ENCODE results near the gene TENM4. TPM values are rescaled to one million over a fixed set of nuclear protein-coding genes. Genes with fewer than 3 reads are reported as not detected.

Gene TENM4
- total RNA-seq, 1 experiment from 2014 or later = 25.0 TPM

DNA sequence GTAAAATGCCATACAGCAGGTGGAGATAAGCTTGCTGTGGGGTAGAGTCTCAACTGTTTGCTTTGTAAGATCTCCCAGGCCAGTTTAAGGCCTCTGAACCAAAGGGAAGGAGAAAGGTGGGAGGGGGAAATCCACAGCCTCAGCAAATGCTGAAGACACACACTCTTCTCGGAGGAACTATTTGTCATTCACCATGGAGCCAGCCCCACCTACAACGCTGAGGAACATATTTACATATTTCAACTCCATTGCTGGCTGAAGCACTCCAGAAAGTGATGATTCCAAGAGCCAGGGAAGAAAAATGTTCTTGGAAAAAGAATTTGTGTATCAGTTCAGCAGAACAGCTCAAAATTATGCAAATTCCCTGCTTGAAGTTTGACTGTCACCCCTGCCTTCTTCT lies 6.5 kb downstream of the TENM4 start:
- no peaks in the 10 kb centered on the region for H3K9me3 Mint-ChIP-seq
- peaks cover 63% of the 10 kb centered on the region for H3K4me1 Mint-ChIP-seq
- peaks cover 84% of the 10 kb centered on the region for H3K27me3 Mint-ChIP-seq (ENCODE audit: low read depth)
- no peak overlapping the region for H3K27ac Mint-ChIP-seq
- no peak for TF ChIP-seq ZNF317 (CRISPR knock-in tag; IDR thresholded peaks at IDR 0.05; ENCODE audit: borderline replicate concordance, low read depth)
- TF ChIP-seq, protein P1, sequence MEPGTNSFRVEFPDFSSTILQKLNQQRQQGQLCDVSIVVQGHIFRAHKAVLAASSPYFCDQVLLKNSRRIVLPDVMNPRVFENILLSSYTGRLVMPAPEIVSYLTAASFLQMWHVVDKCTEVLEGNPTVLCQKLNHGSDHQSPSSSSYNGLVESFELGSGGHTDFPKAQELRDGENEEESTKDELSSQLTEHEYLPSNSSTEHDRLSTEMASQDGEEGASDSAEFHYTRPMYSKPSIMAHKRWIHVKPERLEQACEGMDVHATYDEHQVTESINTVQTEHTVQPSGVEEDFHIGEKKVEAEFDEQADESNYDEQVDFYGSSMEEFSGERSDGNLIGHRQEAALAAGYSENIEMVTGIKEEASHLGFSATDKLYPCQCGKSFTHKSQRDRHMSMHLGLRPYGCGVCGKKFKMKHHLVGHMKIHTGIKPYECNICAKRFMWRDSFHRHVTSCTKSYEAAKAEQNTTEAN (CRISPR knock-in tag; IDR thresholded peaks at IDR 0.05) = no peak
- ChIA-PET POLR2A (no interaction called here), CTCF (interaction anchor here (3.9 kb wide), 1 partner anchor 34 kb away, joined by 26 read pairs; no protein-coding TSS in a partner anchor)
- no peaks in the 10 kb centered on the region for H3K36me3 Mint-ChIP-seq
- no peak for DNase-seq (ENCODE audit: low spot score)
- no peak overlapping the region for H3K4me3 Mint-ChIP-seq
- no peak for ATAC-seq

DNA sequence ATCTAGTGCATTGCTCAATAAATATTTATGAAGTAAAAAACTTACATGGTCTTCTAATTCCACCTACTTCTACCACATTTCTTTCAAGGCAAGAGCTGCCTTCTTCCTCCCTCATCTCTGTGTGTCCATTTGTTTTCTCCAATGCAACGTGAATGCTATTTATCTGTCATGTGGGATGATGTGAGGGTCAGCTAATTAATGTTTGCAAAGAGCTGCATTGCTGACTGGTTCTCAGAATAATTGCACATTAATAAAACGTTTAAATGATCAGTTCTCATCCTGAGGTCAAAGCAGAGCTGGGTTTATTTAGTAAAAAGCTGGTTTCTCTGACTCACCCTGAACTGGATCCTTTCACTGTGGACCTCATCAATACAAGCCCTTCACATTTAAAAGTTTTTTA lies 8.7 kb downstream of the TENM4 start:
- DNase-seq (ENCODE audit: low spot score) (no peak), ATAC-seq (no peak)
- Mint-ChIP-seq H3K4me1 (peaks cover 74% of the 10 kb centered on the region), H3K27ac (no peak overlapping the region), H3K4me3 (no peak overlapping the region), H3K36me3 (no peaks in the 10 kb centered on the region), H3K27me3 (ENCODE audit: low read depth) (peaks cover 69% of the 10 kb centered on the region), H3K9me3 (no peaks in the 10 kb centered on the region)
- TF ChIP-seq, protein P2, sequence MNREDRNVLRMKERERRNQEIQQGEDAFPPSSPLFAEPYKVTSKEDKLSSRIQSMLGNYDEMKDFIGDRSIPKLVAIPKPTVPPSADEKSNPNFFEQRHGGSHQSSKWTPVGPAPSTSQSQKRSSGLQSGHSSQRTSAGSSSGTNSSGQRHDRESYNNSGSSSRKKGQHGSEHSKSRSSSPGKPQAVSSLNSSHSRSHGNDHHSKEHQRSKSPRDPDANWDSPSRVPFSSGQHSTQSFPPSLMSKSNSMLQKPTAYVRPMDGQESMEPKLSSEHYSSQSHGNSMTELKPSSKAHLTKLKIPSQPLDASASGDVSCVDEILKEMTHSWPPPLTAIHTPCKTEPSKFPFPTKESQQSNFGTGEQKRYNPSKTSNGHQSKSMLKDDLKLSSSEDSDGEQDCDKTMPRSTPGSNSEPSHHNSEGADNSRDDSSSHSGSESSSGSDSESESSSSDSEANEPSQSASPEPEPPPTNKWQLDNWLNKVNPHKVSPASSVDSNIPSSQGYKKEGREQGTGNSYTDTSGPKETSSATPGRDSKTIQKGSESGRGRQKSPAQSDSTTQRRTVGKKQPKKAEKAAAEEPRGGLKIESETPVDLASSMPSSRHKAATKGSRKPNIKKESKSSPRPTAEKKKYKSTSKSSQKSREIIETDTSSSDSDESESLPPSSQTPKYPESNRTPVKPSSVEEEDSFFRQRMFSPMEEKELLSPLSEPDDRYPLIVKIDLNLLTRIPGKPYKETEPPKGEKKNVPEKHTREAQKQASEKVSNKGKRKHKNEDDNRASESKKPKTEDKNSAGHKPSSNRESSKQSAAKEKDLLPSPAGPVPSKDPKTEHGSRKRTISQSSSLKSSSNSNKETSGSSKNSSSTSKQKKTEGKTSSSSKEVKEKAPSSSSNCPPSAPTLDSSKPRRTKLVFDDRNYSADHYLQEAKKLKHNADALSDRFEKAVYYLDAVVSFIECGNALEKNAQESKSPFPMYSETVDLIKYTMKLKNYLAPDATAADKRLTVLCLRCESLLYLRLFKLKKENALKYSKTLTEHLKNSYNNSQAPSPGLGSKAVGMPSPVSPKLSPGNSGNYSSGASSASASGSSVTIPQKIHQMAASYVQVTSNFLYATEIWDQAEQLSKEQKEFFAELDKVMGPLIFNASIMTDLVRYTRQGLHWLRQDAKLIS (CRISPR knock-in tag; IDR thresholded peaks at IDR 0.05; ENCODE audit: borderline replicate concordance) = no peak
- TF ChIP-seq FOXP1 (CRISPR knock-in tag; IDR thresholded peaks at IDR 0.05; ENCODE audit: borderline replicate concordance) (no peak), NFATC4 (CRISPR knock-in tag; IDR thresholded peaks at IDR 0.05) (no peak), ZNF423 (CRISPR knock-in tag; IDR thresholded peaks at IDR 0.05) (no peak)
- ChIA-PET POLR2A (no interaction called here), CTCF (interaction anchor here (0.7 to 3.9 kb wide), 4 partner anchors 9 to 39 kb away, joined by 3 to 26 read pairs (median 6); partner anchors contain the start of gene TENM4)

DNA sequence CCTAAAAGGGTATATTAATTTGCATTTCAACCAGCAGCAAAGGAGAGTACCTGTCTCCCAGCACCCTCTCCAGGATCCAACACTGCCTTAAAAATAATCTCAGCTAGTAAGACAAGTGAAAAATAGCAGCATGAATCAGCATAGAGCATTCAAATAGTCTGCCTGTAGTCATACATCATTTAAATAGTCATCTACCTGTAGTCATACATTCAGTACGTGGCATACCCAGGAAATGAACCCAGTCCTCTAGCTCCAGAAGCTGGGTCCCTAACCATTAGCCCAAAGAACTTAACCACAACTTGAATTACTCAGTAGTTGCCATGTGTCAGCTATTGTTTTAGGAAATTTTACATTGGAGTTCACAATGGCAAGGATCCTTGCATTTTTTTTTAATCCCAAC lies 9.3 kb downstream of the TENM4 start:
- ChIA-PET POLR2A (no interaction called here), CTCF (interaction anchor here (1.3 to 3.9 kb wide), 3 partner anchors 9 to 39 kb away, joined by 3 to 26 read pairs (median 9); partner anchors contain the start of gene TENM4)
- peaks cover 63% of the 10 kb centered on the region for H3K27me3 Mint-ChIP-seq (ENCODE audit: low read depth)
- H3K36me3 Mint-ChIP-seq = no peaks in the 10 kb centered on the region
- H3K4me1 Mint-ChIP-seq = peaks cover 68% of the 10 kb centered on the region
- H3K27ac Mint-ChIP-seq = no peak overlapping the region
- no peaks in the 10 kb centered on the region for H3K9me3 Mint-ChIP-seq
- TF ChIP-seq ZNF263 (CRISPR knock-in tag; IDR thresholded peaks at IDR 0.05; ENCODE audit: low read depth) (no peak), CREB1 (CRISPR knock-in tag; IDR thresholded peaks at IDR 0.05) (no peak)
- TF ChIP-seq, protein P1 (CRISPR knock-in tag; IDR thresholded peaks at IDR 0.05) = no peak
- TF ChIP-seq, protein P3, sequence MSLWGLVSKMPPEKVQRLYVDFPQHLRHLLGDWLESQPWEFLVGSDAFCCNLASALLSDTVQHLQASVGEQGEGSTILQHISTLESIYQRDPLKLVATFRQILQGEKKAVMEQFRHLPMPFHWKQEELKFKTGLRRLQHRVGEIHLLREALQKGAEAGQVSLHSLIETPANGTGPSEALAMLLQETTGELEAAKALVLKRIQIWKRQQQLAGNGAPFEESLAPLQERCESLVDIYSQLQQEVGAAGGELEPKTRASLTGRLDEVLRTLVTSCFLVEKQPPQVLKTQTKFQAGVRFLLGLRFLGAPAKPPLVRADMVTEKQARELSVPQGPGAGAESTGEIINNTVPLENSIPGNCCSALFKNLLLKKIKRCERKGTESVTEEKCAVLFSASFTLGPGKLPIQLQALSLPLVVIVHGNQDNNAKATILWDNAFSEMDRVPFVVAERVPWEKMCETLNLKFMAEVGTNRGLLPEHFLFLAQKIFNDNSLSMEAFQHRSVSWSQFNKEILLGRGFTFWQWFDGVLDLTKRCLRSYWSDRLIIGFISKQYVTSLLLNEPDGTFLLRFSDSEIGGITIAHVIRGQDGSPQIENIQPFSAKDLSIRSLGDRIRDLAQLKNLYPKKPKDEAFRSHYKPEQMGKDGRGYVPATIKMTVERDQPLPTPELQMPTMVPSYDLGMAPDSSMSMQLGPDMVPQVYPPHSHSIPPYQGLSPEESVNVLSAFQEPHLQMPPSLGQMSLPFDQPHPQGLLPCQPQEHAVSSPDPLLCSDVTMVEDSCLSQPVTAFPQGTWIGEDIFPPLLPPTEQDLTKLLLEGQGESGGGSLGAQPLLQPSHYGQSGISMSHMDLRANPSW (CRISPR knock-in tag; conservative IDR thresholded peaks at IDR 0.05; ENCODE audit: low read depth) = no peak
- no peak for ATAC-seq
- H3K4me3 Mint-ChIP-seq = no peak overlapping the region
- no peak for DNase-seq (ENCODE audit: low spot score)

All from WTC11 (cell line).